ENCODE measurements around the gene SGF29. TPM values are rescaled to one million over a fixed set of nuclear protein-coding genes. Genes with fewer than 3 reads are reported as not detected.

Gene SGF29
- polyA plus RNA-seq, 3 donors, result 14.0 to 24.3 (median 18.8) TPM

- peak overlapping the region in 1 of 7 donors; percentile 54 for H3K27ac Mint-ChIP-seq
These were observed 35.3 kb downstream of the SGF29 start for GRCh38 chr16:28589069-28589468.

GRCh38 chr16:28589930-28590329, 36.2 kb downstream of the SGF29 start:
- peaks cover 0 to 4% (median 3%) of the 10 kb centered on the region in 3 donors for H3K27me3 Mint-ChIP-seq (ENCODE audit: low read depth in 3 of 3)
- WGBS (ENCODE audit: insufficient coverage), result 97% methylated on average over 10 of the region's 13 CpGs
- H3K79me2 ChIP-seq (ENCODE audit: insufficient read depth, low read length), result no peaks in the 10 kb centered on the region
- no peaks in the 10 kb centered on the region for H4K20me1 ChIP-seq (ENCODE audit: insufficient read depth, low read length)
- H3K4me1 ChIP-seq (ENCODE audit: control insufficient read depth in 1 of 2, insufficient read depth in 2 of 2, low read length in 2 of 2), result no peaks in the 10 kb centered on the region
- H3K4me1 Mint-ChIP-seq, result no peaks in the 10 kb centered on the region
- H3K4me2 ChIP-seq (replicated peaks; ENCODE audit: extremely low read depth, low read length, poor library complexity, severe bottlenecking), result no peak overlapping the region
- H3K4me3 ChIP-seq (replicated peaks in 1 of 3; ENCODE audit: low read depth in 2 of 3, low read length in 3 of 3), result no peak overlapping the region
- H2AFZ ChIP-seq (ENCODE audit: insufficient read depth, low read depth, low read length, poor library complexity, severe bottlenecking), result no peak overlapping the region
- H3K4me3 Mint-ChIP-seq, result peak overlapping the region in 1 of 2 donors; percentile 16
- H3K36me3 Mint-ChIP-seq, result peaks cover 73 to 82% of the 10 kb centered on the region in 2 donors
- no peak overlapping the region for H3K27ac ChIP-seq (ENCODE audit: low read depth in 1 of 2, low read length in 2 of 2)
- no peak for TF ChIP-seq CTCF (IDR thresholded peaks at IDR 0.05)
- no peak for DNase-seq
- intact Hi-C loops (cut with micrococcal nuclease), result no loop called here
- H3K9me3 Mint-ChIP-seq, result no peaks in the 10 kb centered on the region
- peaks cover 50 to 76% of the 10 kb centered on the region in 2 donors for H3K36me3 ChIP-seq (replicated peaks in 1 of 2; ENCODE audit: control insufficient read depth in 1 of 2, insufficient read depth in 2 of 2, low read length in 2 of 2)
- no peaks in the 10 kb centered on the region for H3K9me3 ChIP-seq (replicated peaks in 1 of 2; ENCODE audit: control insufficient read depth in 1 of 2, insufficient read depth in 1 of 2, low read length in 2 of 2)
- no peaks in the 10 kb centered on the region for H3K27me3 ChIP-seq (ENCODE audit: control insufficient read depth in 2 of 2, insufficient read depth in 2 of 2, low read length in 2 of 2)
- no peak overlapping the region for H3K27ac Mint-ChIP-seq
- no peak overlapping the region for H3K9ac ChIP-seq (ENCODE audit: insufficient read depth, low read length, poor library complexity, severe bottlenecking)

More at GRCh38 chr16:28589069-28589468, 35.3 kb downstream of the SGF29 start:
- no peaks in the 10 kb centered on the region for H4K20me1 ChIP-seq (ENCODE audit: insufficient read depth, low read length)
- H3K79me2 ChIP-seq (ENCODE audit: insufficient read depth, low read length), result no peaks in the 10 kb centered on the region
- Mint-ChIP-seq H3K9me3 (no peaks in the 10 kb centered on the region), H3K4me3 (no peak overlapping the region), H3K36me3 (peaks cover 76 to 87% of the 10 kb centered on the region in 2 donors), H3K27me3 (ENCODE audit: low read depth in 3 of 3) (peaks cover 0 to 4% (median 3%) of the 10 kb centered on the region in 3 donors), H3K4me1 (no peaks in the 10 kb centered on the region)
- DNase-seq, result no peak
- no peaks in the 10 kb centered on the region for H3K4me1 ChIP-seq (ENCODE audit: control insufficient read depth in 1 of 2, insufficient read depth in 2 of 2, low read length in 2 of 2)
- peaks cover 53 to 82% of the 10 kb centered on the region in 2 donors for H3K36me3 ChIP-seq (replicated peaks in 1 of 2; ENCODE audit: control insufficient read depth in 1 of 2, insufficient read depth in 2 of 2, low read length in 2 of 2)
- H3K9ac ChIP-seq (ENCODE audit: insufficient read depth, low read length, poor library complexity, severe bottlenecking), result no peak overlapping the region
- H3K4me3 ChIP-seq (replicated peaks in 1 of 3; ENCODE audit: low read depth in 2 of 3, low read length in 3 of 3), result no peak overlapping the region
- intact Hi-C loops (cut with micrococcal nuclease), result no loop called here
- H2AFZ ChIP-seq (ENCODE audit: insufficient read depth, low read depth, low read length, poor library complexity, severe bottlenecking), result no peak overlapping the region
- no peaks in the 10 kb centered on the region for H3K9me3 ChIP-seq (replicated peaks in 1 of 2; ENCODE audit: control insufficient read depth in 1 of 2, insufficient read depth in 1 of 2, low read length in 2 of 2)
- H3K27me3 ChIP-seq (ENCODE audit: control insufficient read depth in 2 of 2, insufficient read depth in 2 of 2, low read length in 2 of 2), result no peaks in the 10 kb centered on the region
- no peak overlapping the region for H3K27ac ChIP-seq (ENCODE audit: low read depth in 1 of 2, low read length in 2 of 2)
- no peak overlapping the region for H3K4me2 ChIP-seq (replicated peaks; ENCODE audit: extremely low read depth, low read length, poor library complexity, severe bottlenecking)
- WGBS (ENCODE audit: insufficient coverage), result 99% methylated on average over 6 of the region's 8 CpGs
- no peak for TF ChIP-seq CTCF (IDR thresholded peaks at IDR 0.05)

Data from CD14-positive monocyte (primary cell).